Measurements from ENCODE around the gene ADGRV1.

Gene ADGRV1

GRCh38 chr5:91141642-91142041, 583.0 kb downstream of the ADGRV1 start:
- DNase-seq (ENCODE audit: low spot score) = no peak

DNA sequence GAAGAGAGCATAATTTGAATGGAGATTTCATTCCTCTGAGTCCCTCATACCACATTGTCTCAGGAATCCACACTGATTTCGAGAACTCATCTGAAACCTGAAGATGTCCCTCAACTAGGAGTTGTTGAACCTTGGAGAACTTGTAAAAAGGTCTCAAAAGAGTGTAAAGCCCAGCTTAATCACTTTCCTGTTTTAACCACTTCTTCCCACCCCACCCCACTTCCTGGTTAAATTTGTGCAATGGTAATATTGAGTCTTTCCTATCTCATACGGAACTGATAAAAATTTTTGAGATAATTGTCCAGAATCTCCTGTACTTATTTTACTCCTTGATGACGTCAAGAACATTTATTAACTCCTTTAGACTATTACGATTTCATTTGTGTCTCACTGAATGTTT, 583.8 kb downstream of the ADGRV1 start:
- DNase-seq (ENCODE audit: low spot score) = no peak

- DNase-seq (ENCODE audit: low spot score) = no peak
Measured at GRCh38 chr5:91142819-91143218, 584.2 kb downstream of the ADGRV1 start.

GRCh38 chr5:91143840-91144239, 585.2 kb downstream of the ADGRV1 start:
- no peak for DNase-seq (ENCODE audit: low spot score)

GRCh38 chr5:91144491-91145332, 586.1 kb downstream of the ADGRV1 start:
- no peak for DNase-seq (ENCODE audit: low spot score)

- DNase-seq (ENCODE audit: low spot score) = no peak
Measured at GRCh38 chr5:91145333-91145620, 586.7 kb downstream of the ADGRV1 start.

- peak; percentile 27 for DNase-seq (ENCODE audit: low spot score)
Measured at GRCh38 chr5:91146230-91146629, 587.6 kb downstream of the ADGRV1 start.

DNA sequence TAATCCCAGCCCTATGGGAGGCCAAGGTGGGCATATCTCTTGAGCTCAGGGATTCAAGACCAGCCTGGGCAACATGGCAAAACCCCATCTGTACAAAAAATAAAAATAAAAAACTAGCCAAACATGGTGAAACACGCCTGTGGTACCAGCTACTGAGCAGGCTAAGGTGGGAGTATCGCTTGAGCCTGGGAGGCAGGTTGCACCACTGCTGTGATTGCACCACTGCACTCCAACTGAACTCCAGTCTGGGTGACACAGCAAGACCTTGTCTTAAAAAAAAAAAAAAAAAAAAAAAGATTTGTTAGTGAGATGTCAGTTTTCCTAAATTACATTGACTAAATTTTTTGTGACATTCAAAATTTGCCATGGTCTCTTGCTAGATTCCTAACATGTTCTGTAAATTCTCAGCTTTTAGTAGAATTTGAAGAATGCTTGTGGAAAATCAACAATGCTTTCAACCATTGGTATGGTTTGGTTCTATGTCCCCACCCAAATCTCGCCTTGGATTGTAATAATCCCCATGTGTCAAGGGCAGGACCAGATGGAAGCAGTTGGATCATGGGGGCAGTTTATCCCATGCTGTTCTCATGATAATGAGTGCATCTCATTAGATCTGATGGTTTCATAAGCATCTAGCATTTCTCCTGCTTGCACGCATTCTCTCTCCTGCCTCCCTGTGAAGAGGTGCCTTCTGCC, 588.5 kb downstream of the ADGRV1 start:
- DNase-seq (ENCODE audit: low spot score) = no peak

DNA sequence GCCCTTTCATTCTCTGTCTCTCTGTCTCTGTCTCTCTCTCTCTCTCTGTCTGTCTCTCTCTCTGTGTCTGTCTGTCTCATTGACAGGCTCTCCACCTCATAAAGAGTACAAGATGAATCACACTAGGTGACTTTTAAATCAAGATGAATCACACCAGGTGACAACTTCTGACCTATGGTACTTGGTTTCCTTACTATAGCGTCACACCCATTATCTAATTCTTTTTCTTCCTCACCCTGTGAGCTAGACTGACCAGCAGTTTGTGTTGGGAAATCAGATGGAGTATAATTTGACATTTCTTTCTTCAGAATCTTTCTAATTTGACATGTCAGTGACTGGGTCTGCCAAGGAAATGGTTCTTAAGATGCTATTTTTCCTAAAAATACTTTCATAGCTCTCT, 591.6 kb downstream of the ADGRV1 start:
- no peak for DNase-seq (ENCODE audit: low spot score)

GRCh38 chr5:91150636-91151035, 592.0 kb downstream of the ADGRV1 start:
- no peak for DNase-seq (ENCODE audit: low spot score)

DNA sequence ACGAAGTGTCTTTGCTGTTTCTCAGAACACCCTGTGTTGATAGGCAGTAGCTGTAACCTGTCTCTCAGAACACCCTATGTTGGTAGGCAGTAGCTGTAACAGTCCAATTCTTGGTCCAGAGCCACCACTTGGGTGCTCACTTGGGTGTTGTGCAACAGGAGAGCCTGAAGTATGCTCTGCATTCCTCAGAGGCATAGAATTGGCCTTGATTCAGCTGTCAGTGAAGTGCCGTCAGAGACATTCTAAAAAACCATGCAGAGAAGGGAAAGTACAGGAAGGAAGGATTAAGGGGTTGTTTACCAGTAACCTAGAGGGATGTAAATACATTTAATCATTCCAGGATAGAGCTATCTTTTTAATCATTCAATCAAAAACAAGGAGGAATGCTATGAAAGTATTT, 593.4 kb downstream of the ADGRV1 start:
- DNase-seq (ENCODE audit: low spot score) = no peak

DNA sequence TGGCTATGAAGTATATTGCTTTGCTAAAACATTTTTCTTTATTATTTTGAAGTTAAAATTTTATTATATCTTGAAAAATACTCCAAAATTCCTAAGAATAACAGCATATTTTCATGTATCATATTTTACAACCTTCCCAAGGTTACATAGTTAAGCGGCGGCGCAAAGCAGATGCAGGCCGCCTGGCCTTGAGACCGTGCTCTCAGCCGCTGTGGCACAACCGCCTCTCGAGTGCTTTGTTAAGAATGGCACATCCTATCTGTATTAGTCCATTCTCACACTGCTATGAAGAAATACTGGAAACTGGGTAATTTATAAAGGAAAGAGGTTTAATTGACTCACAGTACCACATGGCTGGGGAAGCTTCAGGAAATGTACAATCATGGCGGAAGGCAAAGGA, 595.7 kb downstream of the ADGRV1 start:
- no peak for DNase-seq (ENCODE audit: low spot score)

DNA sequence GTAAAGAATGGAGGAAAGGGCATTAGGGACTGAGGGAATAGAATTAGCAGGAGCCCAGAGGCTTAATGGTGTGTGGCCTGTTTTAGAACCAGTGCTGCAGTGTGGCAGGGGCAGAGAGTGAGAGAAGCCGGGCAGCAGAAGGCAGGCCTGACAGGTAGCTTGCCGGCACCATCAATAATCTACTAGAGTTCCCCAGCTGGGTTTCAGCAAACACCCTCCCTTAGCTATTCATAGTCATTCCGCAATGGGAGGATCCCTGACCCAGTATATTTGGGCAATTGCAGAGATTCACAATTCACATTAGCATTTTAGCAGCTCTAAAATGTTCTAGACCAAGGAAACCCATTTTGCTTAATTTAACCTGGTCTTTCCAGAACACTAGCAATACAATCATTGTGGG, 596.7 kb downstream of the ADGRV1 start:
- no peak for DNase-seq (ENCODE audit: low spot score)

DNA sequence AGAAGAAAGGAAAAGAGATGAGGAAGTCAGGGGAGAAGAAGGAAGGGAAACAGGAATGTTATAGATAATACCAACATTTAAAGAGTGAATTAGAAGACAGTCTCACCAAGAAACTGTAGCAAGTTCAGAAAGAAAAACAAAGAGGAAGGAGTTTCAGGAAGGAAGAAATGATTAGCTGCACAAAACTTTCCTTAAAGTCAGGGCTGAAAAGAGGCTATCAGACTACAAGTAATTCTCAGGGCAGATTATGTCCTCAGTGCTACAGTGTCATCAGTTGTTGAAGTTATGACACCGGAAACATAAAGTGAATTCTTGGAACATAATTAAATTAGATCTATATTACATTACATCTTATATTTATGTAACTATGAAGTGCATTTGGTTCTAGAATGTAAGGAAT, 597.6 kb downstream of the ADGRV1 start:
- no peak for DNase-seq (ENCODE audit: low spot score)

DNA sequence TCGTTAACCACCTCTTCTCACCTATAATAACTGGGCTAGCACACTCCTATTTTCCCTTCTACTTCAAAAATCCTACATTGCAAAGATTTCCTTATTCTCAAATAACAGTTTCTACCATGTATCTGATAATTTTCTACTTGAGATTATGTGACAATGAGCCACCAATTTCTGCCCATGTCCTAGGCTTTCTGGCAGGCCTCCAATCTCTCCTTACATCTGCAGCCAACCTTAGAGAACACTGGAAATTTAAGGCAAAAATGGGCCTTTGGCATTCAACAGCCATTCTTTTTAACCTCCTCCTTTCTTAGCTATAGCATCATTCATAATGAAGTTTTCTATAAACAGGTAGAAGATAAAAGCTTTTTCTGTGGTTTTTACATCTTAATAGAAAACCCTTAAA, 599.4 kb downstream of the ADGRV1 start:
- DNase-seq (ENCODE audit: low spot score) = no peak

DNA sequence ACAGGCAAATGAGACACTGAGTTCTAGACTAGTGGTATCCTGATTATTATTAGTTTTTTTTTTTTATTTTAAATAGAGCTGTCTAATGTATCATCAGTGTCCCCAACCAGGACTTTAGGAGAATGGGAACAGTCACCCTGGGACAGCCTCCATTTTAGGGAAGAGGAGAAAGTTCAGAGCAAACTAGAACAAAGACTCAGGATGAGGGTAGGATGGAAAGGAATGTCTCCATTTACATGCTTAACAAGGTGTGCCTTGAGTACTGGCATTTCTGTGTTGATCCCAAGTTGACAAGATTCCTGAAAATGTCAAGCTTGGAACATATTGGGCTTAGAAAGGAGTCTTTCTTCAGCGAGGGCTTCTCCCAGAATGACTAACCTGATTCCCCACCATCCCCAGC, 601.0 kb downstream of the ADGRV1 start:
- DNase-seq (ENCODE audit: low spot score) = no peak

DNA sequence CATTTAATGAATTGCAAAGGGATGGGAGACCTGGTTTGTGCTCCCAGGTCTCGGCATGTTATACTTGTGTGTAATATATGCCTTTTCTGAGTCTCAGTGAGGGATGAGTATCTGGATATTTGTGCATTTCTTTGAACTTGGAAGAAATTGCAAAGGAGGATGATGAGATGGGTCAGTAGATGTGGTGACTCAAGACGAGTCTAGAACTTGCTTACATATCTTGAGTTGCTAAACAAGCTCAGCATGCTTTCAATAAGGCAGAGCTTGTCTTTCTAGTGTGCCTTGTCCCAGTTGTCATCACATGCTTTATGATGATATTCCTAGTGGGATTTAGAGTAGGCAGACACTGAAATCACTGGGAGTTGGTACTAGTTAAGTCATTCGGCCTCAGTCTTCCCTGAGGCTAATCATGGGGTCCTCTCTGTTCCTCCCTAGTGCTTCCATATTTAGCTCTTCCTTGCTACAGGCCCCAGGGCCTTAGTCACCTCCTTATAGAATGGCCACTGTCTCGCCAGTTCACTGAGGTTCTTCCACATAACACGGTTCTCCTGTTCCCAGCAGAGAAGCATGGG, 602.2 kb downstream of the ADGRV1 start:
- DNase-seq (ENCODE audit: low spot score) = no peak

GRCh38 chr5:91162534-91163381, 604.2 kb downstream of the ADGRV1 start:
- DNase-seq (ENCODE audit: low spot score) = peak; percentile 58

DNA sequence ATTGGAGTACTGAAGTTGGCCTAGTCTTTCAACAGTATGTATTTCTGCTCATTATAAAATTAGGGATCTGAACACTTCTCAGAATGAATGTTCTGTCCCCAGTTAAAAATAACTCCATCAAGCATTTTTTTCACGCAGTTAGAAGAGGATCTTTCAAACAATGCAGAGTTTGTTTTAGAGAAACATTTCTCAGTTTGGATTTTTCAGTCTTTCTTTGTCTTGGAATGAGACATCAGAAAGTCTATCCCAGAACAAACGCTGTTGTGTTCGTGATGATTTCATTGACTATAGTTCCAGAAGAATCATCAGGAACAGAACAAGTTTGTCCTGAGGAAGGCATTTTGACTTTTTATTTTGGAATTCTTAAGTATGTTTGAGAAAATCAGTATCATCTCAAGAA, 605.8 kb downstream of the ADGRV1 start:
- DNase-seq (ENCODE audit: low spot score) = no peak

DNA sequence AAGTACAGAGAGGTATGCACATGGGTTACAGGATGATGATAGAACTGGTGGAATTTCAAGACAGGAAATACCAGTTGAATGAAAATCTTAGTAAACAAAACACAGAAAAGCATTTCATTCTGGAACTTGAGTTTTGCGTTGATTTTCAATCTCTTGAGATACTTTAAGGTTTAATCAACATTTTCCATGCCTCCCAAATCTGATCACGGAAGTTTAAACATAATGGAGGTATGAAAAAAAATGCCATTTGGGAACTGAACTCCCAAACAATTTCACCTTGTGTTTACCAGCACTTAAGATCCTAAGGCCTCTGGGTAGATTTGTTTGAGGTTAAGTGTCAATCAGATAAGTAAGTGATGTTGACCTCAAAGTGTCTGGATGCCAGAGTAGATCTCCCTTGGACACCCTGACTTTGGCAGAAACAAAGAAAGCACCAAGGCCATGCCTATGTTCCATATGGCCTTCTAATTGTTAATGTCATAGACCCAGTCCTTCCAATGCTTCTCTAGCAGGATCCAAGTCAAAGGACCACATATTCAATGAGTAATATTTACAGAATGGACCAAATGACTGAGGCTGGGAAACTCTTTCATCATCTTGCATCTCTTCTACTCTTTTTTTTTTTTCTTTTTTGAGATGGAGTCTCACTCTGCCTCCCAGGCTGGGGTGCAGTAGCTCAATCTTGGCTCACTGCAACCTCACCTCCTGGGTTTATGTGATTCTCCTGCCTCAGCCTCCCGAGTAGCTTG, 607.6 kb downstream of the ADGRV1 start:
- no peak for DNase-seq (ENCODE audit: low spot score)

DNA sequence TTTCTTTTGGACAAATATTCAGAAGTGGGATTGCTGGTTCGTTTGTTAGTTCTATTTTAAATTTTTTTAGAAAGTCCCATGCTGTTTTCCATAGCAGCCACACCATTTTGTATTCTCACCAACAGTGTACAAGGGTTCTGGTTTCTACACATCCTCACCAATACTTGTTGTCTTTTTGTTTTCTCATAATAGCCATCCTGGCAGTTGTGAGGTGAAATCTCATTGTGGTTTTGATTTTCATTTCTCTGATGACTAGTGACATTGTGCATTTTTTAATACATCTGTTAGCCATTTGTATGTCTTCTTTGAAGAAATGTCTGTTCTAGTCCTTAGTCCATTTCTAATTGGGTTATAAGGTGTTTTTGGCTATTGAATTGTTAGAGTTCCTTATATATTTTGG, 610.3 kb downstream of the ADGRV1 start:
- no peak for DNase-seq (ENCODE audit: low spot score)

- no peak for DNase-seq (ENCODE audit: low spot score)
Measured at GRCh38 chr5:91170266-91170665, 611.7 kb downstream of the ADGRV1 start.

All from HuH-7 (cell line).